Prostate gland (tissue), 2 donors: ENCODE data around the gene CRHBP.

Source experiments
- POLR2A ChIP-seq: fragments of 450-650 bp; IDR thresholded peaks from one replicate; pipeline ENCODE4 v1.6.1; 2016; ENCODE audit warnings: antibody characterized with exemption, mild to moderate bottlenecking
- TF ChIP-seq, protein P1 (sequence below), 4 experiments: fragments of 200-600 bp in 2 of 4; fragments of 450-650 bp in 2 of 4; sonication (generic) in 2 of 4; IDR thresholded peaks; 1 replicate in 3 of 4; 2 replicates in 1 of 4; pipeline ENCODE4 v1.5.1; 2016 to 2019; ENCODE audit warnings: antibody characterized with exemption in 4 of 4, mild to moderate bottlenecking in 2 of 4, moderate library complexity in 2 of 4

DNA sequence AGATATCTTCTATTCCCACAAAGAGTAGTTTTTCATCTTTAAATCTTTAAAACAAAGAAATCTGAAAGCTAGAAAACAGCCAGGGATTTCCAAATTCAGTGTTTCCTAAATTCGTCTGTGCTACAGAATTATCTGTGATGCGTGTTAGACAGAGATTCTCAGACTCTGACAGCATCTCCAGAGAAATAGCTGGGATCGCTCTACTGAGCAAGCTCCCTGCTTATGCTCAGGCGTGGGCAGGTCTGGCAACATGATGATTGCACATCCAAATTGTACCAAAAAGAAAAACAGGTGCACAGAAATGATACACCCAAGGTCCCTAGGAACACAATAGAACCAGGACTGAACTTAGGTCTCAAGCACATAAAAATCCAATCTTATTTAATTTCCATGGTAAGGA, 22.8 kb upstream of the CRHBP start:
- TF ChIP-seq, protein P1, sequence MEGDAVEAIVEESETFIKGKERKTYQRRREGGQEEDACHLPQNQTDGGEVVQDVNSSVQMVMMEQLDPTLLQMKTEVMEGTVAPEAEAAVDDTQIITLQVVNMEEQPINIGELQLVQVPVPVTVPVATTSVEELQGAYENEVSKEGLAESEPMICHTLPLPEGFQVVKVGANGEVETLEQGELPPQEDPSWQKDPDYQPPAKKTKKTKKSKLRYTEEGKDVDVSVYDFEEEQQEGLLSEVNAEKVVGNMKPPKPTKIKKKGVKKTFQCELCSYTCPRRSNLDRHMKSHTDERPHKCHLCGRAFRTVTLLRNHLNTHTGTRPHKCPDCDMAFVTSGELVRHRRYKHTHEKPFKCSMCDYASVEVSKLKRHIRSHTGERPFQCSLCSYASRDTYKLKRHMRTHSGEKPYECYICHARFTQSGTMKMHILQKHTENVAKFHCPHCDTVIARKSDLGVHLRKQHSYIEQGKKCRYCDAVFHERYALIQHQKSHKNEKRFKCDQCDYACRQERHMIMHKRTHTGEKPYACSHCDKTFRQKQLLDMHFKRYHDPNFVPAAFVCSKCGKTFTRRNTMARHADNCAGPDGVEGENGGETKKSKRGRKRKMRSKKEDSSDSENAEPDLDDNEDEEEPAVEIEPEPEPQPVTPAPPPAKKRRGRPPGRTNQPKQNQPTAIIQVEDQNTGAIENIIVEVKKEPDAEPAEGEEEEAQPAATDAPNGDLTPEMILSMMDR (IDR thresholded peaks at IDR 0.05): no peak
- no peak for TF ChIP-seq POLR2A
